GM20000 (cell line): ENCODE data around the gene SRSF1.

Experiments
- DNase-seq: peaks from one replicate; pipeline ENCODE4 v3.0.0; 2012; ENCODE audit warnings: low spot score
- TF ChIP-seq, protein P1 (sequence below): IDR thresholded peaks from 2 replicates; pipeline ENCODE4 v1.5.1; 2012; ENCODE audit warnings: mild to moderate bottlenecking, control low read depth; ENCODE audit errors: extremely low read depth, missing control alignments

The SRSF1 gene

DNA sequence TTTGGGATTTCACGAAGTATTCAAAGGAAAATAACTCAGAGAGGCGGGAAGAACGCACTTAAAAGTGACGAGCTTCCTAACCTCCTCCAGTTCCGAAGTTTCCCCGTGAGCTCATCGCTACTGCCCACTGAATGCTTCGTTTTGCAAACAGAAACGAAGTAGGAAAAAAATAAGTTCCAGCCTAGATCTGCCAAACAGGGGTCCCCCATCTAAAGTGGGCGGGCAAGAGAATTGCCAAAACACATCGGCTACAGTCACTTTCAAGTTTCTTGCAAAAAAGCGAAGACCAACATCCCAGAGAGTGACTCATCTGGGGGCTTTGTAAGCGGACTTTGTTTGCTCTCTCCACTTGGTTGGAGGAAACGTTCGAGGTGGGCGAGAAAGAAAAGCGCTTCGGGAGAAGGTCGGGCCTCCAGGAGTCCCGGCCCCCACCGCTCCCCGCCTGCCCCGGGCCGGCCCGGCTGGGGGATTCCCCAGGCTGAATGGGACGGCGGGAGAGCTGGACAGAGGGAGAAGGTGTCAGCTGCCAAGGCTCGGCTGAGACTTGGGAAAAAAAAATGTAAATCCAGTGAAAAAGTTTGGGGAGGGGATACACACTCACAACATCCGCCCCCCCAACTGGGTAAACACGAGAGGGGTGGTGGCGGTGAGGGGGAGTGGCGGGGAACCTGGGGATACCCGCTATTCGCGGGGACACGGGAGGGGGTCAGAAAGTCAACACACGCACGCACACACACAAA is 20.0 kb downstream of the SRSF1 start:
- TF ChIP-seq, protein P1, sequence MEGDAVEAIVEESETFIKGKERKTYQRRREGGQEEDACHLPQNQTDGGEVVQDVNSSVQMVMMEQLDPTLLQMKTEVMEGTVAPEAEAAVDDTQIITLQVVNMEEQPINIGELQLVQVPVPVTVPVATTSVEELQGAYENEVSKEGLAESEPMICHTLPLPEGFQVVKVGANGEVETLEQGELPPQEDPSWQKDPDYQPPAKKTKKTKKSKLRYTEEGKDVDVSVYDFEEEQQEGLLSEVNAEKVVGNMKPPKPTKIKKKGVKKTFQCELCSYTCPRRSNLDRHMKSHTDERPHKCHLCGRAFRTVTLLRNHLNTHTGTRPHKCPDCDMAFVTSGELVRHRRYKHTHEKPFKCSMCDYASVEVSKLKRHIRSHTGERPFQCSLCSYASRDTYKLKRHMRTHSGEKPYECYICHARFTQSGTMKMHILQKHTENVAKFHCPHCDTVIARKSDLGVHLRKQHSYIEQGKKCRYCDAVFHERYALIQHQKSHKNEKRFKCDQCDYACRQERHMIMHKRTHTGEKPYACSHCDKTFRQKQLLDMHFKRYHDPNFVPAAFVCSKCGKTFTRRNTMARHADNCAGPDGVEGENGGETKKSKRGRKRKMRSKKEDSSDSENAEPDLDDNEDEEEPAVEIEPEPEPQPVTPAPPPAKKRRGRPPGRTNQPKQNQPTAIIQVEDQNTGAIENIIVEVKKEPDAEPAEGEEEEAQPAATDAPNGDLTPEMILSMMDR = no peak
- peak; percentile 56 for DNase-seq

DNA sequence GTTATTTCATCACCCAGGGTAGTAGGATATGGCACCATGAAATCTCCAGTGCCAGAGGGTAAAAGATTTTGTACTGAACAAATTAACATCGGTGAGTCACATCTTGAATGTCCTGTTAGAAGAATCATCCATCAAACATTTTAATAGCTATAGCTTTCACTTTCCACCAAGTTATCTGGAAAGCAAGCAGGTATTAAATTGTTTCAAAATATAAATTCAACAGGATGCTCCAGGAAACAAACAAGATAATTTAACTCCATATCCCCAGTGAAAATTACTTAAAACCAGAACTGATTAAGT is 21.4 kb downstream of the SRSF1 start:
- TF ChIP-seq, protein P1 = no peak
- DNase-seq = no peak

DNA sequence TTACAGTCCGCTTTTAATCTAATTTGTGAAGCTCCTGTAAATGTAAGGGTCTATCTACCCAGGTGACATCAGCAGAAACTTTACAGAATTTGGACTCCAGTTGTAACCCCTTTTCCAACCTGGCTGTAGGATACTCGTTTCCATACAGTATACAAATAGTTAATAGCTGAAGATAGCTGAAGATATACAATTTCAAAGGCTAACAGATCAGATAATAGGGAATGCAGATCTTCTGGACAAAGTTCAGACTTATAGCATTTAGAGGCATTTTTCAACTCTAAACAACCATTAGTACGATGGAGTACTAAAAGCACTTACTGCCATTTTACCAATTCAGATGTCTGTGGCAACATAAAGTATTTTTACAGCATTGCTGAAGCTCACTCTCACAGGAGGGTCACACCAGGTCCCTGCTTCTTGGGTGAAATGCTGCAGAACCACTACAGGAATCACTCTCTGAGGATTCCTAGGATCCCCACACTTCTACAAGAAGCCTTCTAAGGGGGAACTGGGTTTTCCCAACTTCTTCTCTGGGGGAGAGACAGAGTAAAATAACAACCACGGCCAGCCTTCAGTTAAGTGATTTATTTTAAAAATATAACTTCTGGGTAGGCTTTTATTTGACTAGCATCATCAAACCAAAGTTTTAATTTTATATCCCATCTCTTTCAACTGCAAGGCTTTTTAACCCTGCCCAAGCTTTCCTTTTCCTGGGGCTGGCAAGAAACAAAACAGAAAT is 21.9 kb downstream of the SRSF1 start:
- no peak for DNase-seq
- TF ChIP-seq, protein P1 = no peak

DNA sequence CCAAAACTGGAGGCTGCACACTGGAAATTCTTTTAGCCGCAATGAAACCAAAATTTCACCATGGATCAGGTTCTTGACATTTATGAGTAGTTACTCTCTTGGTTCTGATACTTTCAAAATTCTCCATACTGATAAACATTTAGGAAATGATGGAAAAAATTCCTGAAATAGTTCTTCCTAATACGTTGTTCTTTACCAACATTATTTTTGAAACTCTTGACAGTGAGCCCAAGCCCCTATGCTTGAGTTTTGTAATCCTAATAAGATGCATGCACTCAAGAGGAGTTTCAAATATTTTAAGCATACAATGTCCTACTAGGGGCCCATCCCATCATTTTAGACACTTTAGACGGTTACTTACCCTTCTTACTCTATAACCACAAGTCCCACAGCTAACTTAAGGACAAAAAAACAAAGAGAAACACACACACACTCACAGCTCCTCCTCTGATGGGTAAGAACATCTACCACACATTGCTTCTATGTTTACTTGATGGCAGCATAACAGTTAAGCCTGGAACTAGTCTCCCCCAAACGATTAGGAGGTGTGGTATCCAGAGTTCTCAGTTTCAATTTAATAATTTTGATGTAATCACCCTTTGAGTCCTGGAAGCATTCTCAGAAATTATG is 22.7 kb downstream of the SRSF1 start:
- TF ChIP-seq, protein P1 = no peak
- DNase-seq = no peak

DNA sequence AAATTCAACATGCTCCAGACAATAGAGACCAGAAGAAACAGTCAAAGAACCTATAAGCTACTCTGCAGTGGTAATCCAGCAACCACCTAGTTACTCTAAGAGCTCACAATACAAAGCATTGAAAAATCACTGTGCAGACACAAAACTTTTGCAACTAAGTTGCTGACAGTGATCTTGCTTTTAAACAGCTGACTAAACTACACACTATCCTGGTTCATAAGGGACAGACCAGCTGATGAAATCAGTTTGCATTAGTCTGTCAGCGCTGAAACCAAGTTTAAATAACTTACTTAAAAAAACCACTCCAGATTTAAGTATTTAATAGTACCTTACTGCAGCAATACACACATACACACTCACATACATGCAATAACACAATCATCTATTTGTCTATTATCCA is 23.6 kb downstream of the SRSF1 start:
- DNase-seq = no peak
- TF ChIP-seq, protein P1 = no peak

DNA sequence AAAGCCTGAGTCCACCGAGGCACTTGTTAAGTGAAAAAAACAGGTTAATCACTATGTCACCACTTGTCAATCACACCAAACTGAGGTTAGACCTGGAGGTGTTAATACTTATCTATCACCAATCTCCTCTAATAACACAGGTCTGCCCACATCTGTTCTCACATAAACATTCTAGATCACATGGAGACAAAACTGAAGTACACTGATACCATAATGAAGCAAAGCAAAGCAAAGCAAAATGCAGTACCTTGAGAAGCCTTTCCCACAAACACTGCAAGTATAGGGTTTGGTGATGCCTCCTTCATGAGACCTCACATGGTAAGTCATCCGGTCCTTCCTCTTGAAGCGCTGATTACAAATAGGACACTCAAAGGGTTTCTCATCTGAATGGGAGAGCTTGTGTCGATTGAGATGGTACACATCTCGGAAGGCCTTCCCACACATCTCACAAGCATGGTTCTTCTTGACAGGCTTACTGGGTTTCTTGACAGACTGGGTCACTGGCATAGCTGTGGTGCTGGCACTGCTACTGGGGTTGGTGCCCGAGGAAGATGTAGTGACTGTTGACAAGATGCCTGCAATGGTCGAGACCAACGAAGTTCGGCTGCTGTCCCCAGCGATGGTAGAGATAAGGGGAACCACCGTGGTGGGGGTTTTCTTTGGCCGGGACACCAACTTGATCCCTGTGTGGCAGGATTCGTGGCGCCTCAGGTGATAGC is 24.4 kb downstream of the SRSF1 start:
- DNase-seq = no peak
- TF ChIP-seq, protein P1 = no peak
